H1 (cell line): ENCODE measurements around the gene GALP. TPM values are rescaled to one million over a fixed set of nuclear protein-coding genes. Genes with fewer than 3 reads are reported as not detected.

Experiments
- EZH2 ChIP-seq: fragments of 200-600 bp; sonication (generic); IDR thresholded peaks from 2 replicates; pipeline ENCODE4 v1.7.1; 2012; ENCODE audit warnings: low read depth, mild to moderate bottlenecking, moderate library complexity, low read length, inconsistent platforms; ENCODE audit not compliant: severe bottlenecking
- HDAC2 ChIP-seq, 2 experiments: fragments of 300-600 bp in 1 of 2; sonication (generic) in 1 of 2; IDR thresholded peaks; 2 replicates each; pipeline ENCODE4 v1.6.1; 2011 to 2012; ENCODE audit warnings: low read depth in 2 of 2, low read length in 2 of 2, mild to moderate bottlenecking in 2 of 2, moderate library complexity in 2 of 2, borderline replicate concordance in 1 of 2, inconsistent platforms in 1 of 2
- NANOG ChIP-seq: IDR thresholded peaks from 2 replicates; pipeline ENCODE4 v1.6.1; 2011; ENCODE audit warnings: low read length, low read depth, mild to moderate bottlenecking, inconsistent platforms; ENCODE audit not compliant: insufficient read depth, poor library complexity, severe bottlenecking
- RBBP5 ChIP-seq: IDR thresholded peaks from 2 replicates; pipeline ENCODE4 v1.7.1; 2012; ENCODE audit warnings: low read depth, mild to moderate bottlenecking, inconsistent platforms, low read length, moderate library complexity, borderline replicate concordance
- polyA plus RNA-seq, 7 experiments: library from polyadenylated mRNA; depleted of rRNA in 3 of 7; stranded (reverse) in 5 of 7; unstranded in 2 of 7; fragments of >200 nt in 5 of 7; fragments of 200-250 nt in 2 of 7; gene quantifications; 1 replicate in 5 of 7; 2 replicates in 1 of 7; 4 replicates in 1 of 7; pipeline versions ENCODE4 v1.2.1 to v1.2.3, GENCODE V29; 2011 to 2013; ENCODE audit warnings: missing spikeins in 2 of 7, mixed read lengths in 2 of 7
- total RNA-seq: library from RNA; stranded (reverse); fragmentation: NEBNext Ultra II Directional; extraction: Animal tissue kit (Norgen Biotek cat#: 25700); gene quantifications from 2 replicates; pipeline ENCODE4 v1.2.1, GENCODE V29; 2021

The GALP gene
- total and polyA plus RNA-seq, 2 of the 8 experiments (the other 6 are each of a cell fraction or from before 2014, with no cell fraction given) = 0.14 TPM; not detected in 1

DNA sequence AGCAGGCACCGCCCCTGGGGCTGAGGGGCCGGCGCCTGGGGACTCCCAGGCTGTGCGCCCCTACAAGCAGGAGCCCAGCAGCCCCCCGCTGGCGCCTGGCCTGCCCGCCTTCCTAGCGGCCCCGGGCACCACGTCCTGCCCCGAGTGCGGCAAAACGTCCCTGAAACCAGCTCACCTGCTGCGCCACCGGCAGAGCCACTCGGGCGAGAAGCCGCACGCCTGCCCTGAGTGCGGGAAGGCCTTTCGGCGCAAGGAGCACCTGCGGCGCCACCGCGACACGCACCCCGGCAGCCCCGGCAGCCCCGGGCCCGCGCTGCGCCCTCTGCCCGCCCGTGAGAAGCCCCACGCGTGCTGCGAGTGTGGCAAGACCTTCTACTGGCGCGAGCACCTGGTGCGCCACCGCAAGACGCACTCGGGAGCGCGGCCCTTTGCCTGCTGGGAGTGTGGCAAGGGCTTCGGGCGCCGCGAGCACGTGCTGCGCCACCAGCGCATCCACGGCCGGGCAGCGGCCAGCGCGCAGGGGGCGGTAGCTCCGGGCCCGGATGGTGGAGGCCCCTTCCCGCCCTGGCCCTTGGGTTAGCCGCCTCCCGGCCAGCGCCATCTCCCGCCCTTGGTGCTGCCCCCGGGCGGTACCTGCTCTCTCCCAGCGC lies 16.1 kb upstream of the GALP start (continued):
- TF ChIP-seq RBBP5 = no peak
- TF ChIP-seq EZH2 = no peak
- TF ChIP-seq HDAC2 (IDR thresholded peaks at IDR 0.05; ENCODE audit: borderline replicate concordance in 1 of 2, low read depth in 2 of 2, low read length in 2 of 2) = no peak
- TF ChIP-seq NANOG = no peak
